ENCODE results near the gene BACE1. TPM values are rescaled to one million over a fixed set of nuclear protein-coding genes. Genes with fewer than 3 reads are reported as not detected.
A peak's percentile ranks its signal among the peaks of the same experiment; 100 is the strongest.

The BACE1 gene
- total and polyA plus RNA-seq, 2 of the 13 experiments (the other 11 are each of a cell fraction or from before 2014, with no cell fraction given) = 7.5 to 17.9 TPM

- TF ChIP-seq ZNF331 (CRISPR knock-in tag; IDR thresholded peaks at IDR 0.05) (peak; percentile 13; the same call in 1 of the 2 replicates), DNMT3B (CRISPR knock-in tag; conservative IDR thresholded peaks at IDR 0.05) (no peak), ZNF891 (CRISPR knock-in tag; IDR thresholded peaks at IDR 0.05) (no peak), POLR2AphosphoS5 (IDR thresholded peaks at IDR 0.05; ENCODE audit: low read depth, low read length) (peak; percentile 82), ZNF546 (CRISPR knock-in tag; conservative IDR thresholded peaks at IDR 0.05) (no peak), ZNF337 (CRISPR knock-in tag; IDR thresholded peaks at IDR 0.05; ENCODE audit: borderline replicate concordance, low read depth) (no peak), ZNF850 (CRISPR knock-in tag; conservative IDR thresholded peaks at IDR 0.05) (no peak), IKZF4 (CRISPR knock-in tag; IDR thresholded peaks at IDR 0.05; ENCODE audit: borderline replicate concordance, low read depth, not compliant biosample characterization) (no peak), ZNF207 (IDR thresholded peaks at IDR 0.05; ENCODE audit: borderline replicate concordance) (no peak), AGO1 (IDR thresholded peaks at IDR 0.05; ENCODE audit: low read depth, low read length, poor library complexity, severe bottlenecking) (no peak), POLR2AphosphoS2 (IDR thresholded peaks at IDR 0.05; ENCODE audit: low read depth, low read length) (no peak), ARID3A (IDR thresholded peaks at IDR 0.05; ENCODE audit: low read depth, low read length) (peak; percentile 55; the same call in 1 of the 2 replicates), SRSF9 (IDR thresholded peaks at IDR 0.05; ENCODE audit: borderline replicate concordance, insufficient read depth, low read depth, low read length, poor library complexity, severe bottlenecking) (no peak), KDM2A (CRISPR knock-in tag; IDR thresholded peaks at IDR 0.05; ENCODE audit: borderline replicate concordance, low read depth) (no peak), ZNF503 (CRISPR knock-in tag; IDR thresholded peaks at IDR 0.05) (no peak), MAFK (conservative IDR thresholded peaks at IDR 0.05 in 1 of 2, IDR thresholded peaks at IDR 0.05 in 1 of 2; ENCODE audit: low read length in 2 of 2) (no peak), ZNF660 (CRISPR knock-in tag; IDR thresholded peaks at IDR 0.05; ENCODE audit: borderline replicate concordance, low read depth) (no peak), IRF2 (CRISPR knock-in tag; IDR thresholded peaks at IDR 0.05) (no peak; the same call in 1 of the 2 replicates), ZHX1 (CRISPR knock-in tag; IDR thresholded peaks at IDR 0.05; ENCODE audit: low read depth) (peak; percentile 56; the same call in 1 of the 2 replicates)
Observed at GRCh38 chr11:117299351-117300282, 16.4 kb downstream of the BACE1 start (continued).
